Mesothelial cell of epicardium (in vitro differentiated cells): Measurements from ENCODE around the gene PLXNA2. TPM values are rescaled to one million over a fixed set of nuclear protein-coding genes. Genes with fewer than 3 reads are reported as not detected.

Source experiments
- DNase-seq, 2 experiments: peaks; one replicate each; pipeline ENCODE4 v3.0.0; 2021; ENCODE audit warnings: low spot score in 2 of 2; ENCODE audit not compliant: unreplicated experiment in 2 of 2
- H3K27ac Mint-ChIP-seq: 2 replicates; pipeline ENCODE4 v1.8.0; 2021; ENCODE audit warnings: mixed read lengths
- H3K27me3 Mint-ChIP-seq: 2 replicates; pipeline ENCODE4 v1.8.0; 2021; ENCODE audit warnings: low read depth, mixed read lengths
- H3K36me3 Mint-ChIP-seq: 2 replicates; pipeline ENCODE4 v1.8.0; 2021; ENCODE audit warnings: mixed read lengths
- H3K4me1 Mint-ChIP-seq: 2 replicates; pipeline ENCODE4 v1.8.0; 2021; ENCODE audit warnings: mixed read lengths
- H3K4me3 Mint-ChIP-seq: 2 replicates; pipeline ENCODE4 v1.8.0; 2021; ENCODE audit warnings: mild to moderate bottlenecking, moderate library complexity, mixed read lengths
- H3K9me3 Mint-ChIP-seq: 2 replicates; pipeline ENCODE4 v1.8.0; 2021; ENCODE audit warnings: mixed read lengths
- total RNA-seq: library from RNA; stranded (reverse); gene quantifications from 3 replicates; pipeline ENCODE4 v1.2.1, GENCODE V29; 2021
- TF ChIP-seq, protein P1 (sequence below): fragments of 200-600 bp; sonication (generic); IDR thresholded peaks from one replicate; pipeline ENCODE4 v1.5.0; 2021; ENCODE audit warnings: antibody characterized with exemption; ENCODE audit not compliant: unreplicated experiment

Gene PLXNA2
- total RNA-seq, 1 donor from 2014 or later: 14.7 TPM

DNA sequence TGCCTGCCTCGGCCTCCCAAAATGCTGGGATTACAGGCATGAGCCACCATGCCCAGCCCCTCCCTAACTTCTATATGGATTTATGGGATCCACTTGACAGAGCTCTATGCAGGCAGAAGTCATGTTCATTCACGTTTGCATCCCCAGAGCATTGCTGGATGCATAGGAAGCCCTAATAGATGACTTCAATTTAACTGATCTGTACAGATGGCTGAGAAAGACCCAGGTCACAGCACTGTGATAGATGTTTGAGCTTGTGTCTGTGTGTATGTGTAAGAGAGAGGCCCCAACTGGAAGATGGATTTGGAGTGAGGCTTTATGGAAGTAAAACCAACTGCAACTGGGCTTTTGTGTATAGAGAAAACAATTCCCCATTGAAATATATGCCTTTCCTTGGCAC is 30.9 kb upstream of the PLXNA2 start:
- DNase-seq: no peak
- TF ChIP-seq, protein P1, sequence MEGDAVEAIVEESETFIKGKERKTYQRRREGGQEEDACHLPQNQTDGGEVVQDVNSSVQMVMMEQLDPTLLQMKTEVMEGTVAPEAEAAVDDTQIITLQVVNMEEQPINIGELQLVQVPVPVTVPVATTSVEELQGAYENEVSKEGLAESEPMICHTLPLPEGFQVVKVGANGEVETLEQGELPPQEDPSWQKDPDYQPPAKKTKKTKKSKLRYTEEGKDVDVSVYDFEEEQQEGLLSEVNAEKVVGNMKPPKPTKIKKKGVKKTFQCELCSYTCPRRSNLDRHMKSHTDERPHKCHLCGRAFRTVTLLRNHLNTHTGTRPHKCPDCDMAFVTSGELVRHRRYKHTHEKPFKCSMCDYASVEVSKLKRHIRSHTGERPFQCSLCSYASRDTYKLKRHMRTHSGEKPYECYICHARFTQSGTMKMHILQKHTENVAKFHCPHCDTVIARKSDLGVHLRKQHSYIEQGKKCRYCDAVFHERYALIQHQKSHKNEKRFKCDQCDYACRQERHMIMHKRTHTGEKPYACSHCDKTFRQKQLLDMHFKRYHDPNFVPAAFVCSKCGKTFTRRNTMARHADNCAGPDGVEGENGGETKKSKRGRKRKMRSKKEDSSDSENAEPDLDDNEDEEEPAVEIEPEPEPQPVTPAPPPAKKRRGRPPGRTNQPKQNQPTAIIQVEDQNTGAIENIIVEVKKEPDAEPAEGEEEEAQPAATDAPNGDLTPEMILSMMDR: no peak
- no peaks in the 10 kb centered on the region for H3K36me3 Mint-ChIP-seq
- no peak overlapping the region for H3K27ac Mint-ChIP-seq
- no peak overlapping the region for H3K4me3 Mint-ChIP-seq
- H3K4me1 Mint-ChIP-seq: peaks cover 28% of the 10 kb centered on the region
- H3K9me3 Mint-ChIP-seq: no peaks in the 10 kb centered on the region
- H3K27me3 Mint-ChIP-seq: peaks cover 7% of the 10 kb centered on the region

DNA sequence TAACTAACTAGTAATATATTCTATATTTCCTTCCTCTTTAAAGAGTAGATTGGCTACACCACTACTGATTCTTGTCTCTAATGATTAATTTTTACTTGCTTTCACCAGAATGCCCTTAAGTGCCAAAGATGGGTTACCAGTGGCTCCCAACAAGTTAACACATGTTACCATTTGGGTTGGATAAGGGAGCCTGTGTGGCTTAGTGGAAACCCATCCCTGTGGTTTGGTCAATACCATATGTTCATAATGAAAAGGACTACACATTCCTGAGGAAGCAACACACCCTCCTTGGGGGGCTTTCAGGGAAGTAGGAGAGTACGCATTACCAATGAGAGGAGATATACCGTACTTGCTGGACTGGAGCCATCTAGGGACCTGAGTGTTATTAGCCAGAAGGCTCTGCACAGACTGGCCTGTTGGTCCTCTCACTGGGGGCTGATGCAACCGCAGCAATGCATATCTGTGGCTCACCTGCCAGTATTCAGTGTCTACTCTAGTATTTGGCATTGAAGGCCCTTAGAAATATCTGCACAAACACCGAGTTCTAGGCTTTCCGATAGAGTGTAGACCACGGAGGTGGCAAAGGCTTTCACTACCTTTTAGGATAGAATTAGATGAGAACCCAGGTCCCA is 29.3 kb upstream of the PLXNA2 start:
- Mint-ChIP-seq H3K36me3 (no peaks in the 10 kb centered on the region), H3K27ac (no peak overlapping the region), H3K4me3 (no peak overlapping the region), H3K4me1 (peaks cover 43% of the 10 kb centered on the region), H3K9me3 (no peaks in the 10 kb centered on the region), H3K27me3 (peaks cover 3% of the 10 kb centered on the region)
- no peak for DNase-seq
- TF ChIP-seq, protein P1: no peak

DNA sequence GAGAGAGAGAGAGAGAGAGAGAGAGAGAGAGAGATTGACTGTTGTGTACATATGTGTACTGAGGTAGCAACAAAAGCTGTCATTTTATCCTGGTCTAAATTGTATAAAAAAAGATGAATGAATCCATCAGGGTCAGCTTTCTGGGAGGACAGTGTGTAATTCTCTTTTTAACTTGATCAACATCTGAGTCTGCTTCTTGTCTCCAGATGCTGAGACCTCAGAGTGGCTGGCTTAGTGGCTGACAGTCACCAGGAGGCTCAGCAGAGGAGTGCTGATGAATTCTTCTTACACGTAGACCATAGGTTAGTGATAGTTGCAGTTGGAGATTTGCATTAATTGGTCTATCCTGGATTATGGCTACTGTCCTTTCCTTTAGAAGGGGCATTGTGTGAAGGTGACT is 28.5 kb upstream of the PLXNA2 start:
- TF ChIP-seq, protein P1: no peak
- H3K4me1 Mint-ChIP-seq: peaks cover 50% of the 10 kb centered on the region
- H3K27me3 Mint-ChIP-seq: peaks cover under 1% of the 10 kb centered on the region
- no peaks in the 10 kb centered on the region for H3K36me3 Mint-ChIP-seq
- H3K4me3 Mint-ChIP-seq: no peak overlapping the region
- no peak overlapping the region for H3K27ac Mint-ChIP-seq
- no peaks in the 10 kb centered on the region for H3K9me3 Mint-ChIP-seq
- no peak for DNase-seq

DNA sequence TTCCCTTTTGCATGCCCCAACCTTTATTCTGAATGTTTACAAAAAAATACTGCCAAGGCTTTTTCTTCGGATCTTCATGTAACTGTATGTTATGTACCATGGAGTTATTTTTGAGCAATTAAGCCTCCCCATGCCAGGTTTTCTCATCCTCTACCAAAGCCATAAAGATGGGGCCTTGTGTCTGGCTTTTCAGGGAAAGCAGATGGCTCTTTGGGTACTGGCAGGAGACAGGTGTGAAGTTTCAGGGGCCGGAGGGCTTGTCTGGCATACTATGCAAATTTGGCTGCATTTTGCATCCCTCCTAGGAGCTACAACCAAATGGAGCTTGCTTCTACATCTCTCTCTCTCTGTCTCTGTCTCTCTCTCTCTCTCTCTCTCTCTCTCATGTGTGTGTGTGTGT is 28.1 kb upstream of the PLXNA2 start:
- Mint-ChIP-seq H3K4me3 (no peak overlapping the region), H3K9me3 (no peaks in the 10 kb centered on the region), H3K36me3 (no peaks in the 10 kb centered on the region), H3K4me1 (peaks cover 50% of the 10 kb centered on the region), H3K27me3 (no peaks in the 10 kb centered on the region), H3K27ac (no peak overlapping the region)
- DNase-seq: no peak
- TF ChIP-seq, protein P1: no peak

DNA sequence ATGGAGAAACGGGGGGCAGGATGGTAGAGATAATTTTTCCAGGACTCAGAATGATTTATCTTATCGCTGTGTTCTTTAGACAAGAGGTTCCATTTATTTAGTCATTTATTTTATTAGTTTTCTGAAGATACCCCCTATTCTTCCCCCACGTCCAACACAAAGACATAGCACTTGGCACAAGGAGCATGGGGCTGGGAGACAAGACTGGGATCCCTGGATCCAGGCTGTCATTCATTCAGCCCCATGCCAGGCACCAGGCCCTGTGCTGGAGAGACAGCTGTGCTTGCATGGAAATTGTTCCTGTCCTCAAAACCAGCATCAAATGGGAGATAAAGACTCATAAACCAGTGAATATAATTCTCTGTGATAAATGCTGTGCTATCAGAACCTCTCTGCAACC is 27.1 kb upstream of the PLXNA2 start:
- Mint-ChIP-seq H3K36me3 (no peaks in the 10 kb centered on the region), H3K4me1 (peaks cover 46% of the 10 kb centered on the region), H3K9me3 (no peaks in the 10 kb centered on the region), H3K4me3 (no peak overlapping the region), H3K27me3 (peaks cover 6% of the 10 kb centered on the region), H3K27ac (peak overlapping the region; percentile 26)
- TF ChIP-seq, protein P1: no peak
- DNase-seq: no peak
